Measurements from ENCODE around the gene TAF5. TPM values are rescaled to one million over a fixed set of nuclear protein-coding genes. Genes with fewer than 3 reads are reported as not detected.

TAF5 gene
- 5.3 and 5.6 TPM in 2 replicates for total RNA-seq (2013; cell fraction: nucleolus; rRNA removed)
- total RNA-seq (2014; rRNA removed) (7.7 and 8.8 TPM in 2 replicates), total RNA-seq (2014; rRNA removed; fragmentation: Illumina TruSeq; extraction: Trizol) (7.8 and 7.9 TPM in 2 replicates), total RNA-seq (2021) (6.6 and 7.1 TPM in 2 replicates), polyA plus RNA-seq (2011; rRNA removed) (9.2 and 13.7 TPM in 2 replicates), polyA plus RNA-seq (2014; fragmentation: Illumina TruSeq; extraction: Trizol) (7.9 and 9.8 TPM in 2 replicates), polyA plus RNA-seq (2014; fragmentation: Nextera tagmentation; extraction: Ambion mirVana) (1 to 10 TPM; 3.7 to 3.8 TPM), polyA plus RNA-seq (2014; rRNA removed) (6.1 and 6.8 TPM in 2 replicates), polyA plus RNA-seq (2016; fragmentation: Nextera tagmentation; extraction: Ambion mirVana) (1 to 10 TPM; 6.7 to 9.0 TPM), polyA minus RNA-seq (2011; rRNA and poly(A)+ RNA removed) (5.3 and 7.0 TPM in 2 replicates), Bru-seq, nascent RNA (percentile 61 among the genes with signal in this experiment), BruChase-seq, experiment 1, labeled RNA remaining after a 6-hour chase (percentile 57 among the genes with signal in this experiment), BruChase-seq, experiment 2, labeled RNA remaining after a 2-hour chase (percentile 65 among the genes with signal in this experiment)
- polyA plus RNA-seq (2011; ENCODE audit: low read depth) = 1.9 TPM
- 4.4 TPM in 2 replicates for polyA plus RNA-seq (2011; cell fraction: cytosol; rRNA removed)
- polyA plus RNA-seq (2011; cell fraction: nucleus; rRNA removed) = 3.2 and 4.6 TPM in 2 replicates
- polyA plus RNA-seq (2012) = 3.0 and 4.4 TPM in 2 replicates
- 3.6 and 4.6 TPM in 2 replicates for polyA minus RNA-seq (2011; cell fraction: cytosol; rRNA and poly(A)+ RNA removed)
- 1.6 and 3.4 TPM in 2 replicates for polyA minus RNA-seq (2011; cell fraction: nucleus; rRNA and poly(A)+ RNA removed)
- long read RNA-seq, experiment 1, transcript TAF5-201 (11 exons, 3,268 nt) = major isoform, 6 of 13 reads
- long read RNA-seq, experiment 1, partial matches to known transcripts = 5 of 13 reads
- long read RNA-seq, experiment 1, other reads (novel, unspliced or antisense) = 2 of 13 reads
- long read RNA-seq, experiment 2, partial matches to known transcripts = 7 of 11 reads
- long read RNA-seq, experiment 2, other reads (novel, unspliced or antisense) = 4 of 11 reads

- RAD21 ChIA-PET (ENCODE audit: unreplicated experiment) = interaction anchor here (0.7 to 1.5 kb wide), 5 partner anchors 91 to 654 kb away, joined by 3 read pairs; partner anchors contain the start of genes ARL3, CALHM1 and SFXN2
- POLR2A ChIA-PET = interaction anchor here (0.7 to 2.8 kb wide), 5 partner anchors 9 to 102 kb away, joined by 3 to 17 read pairs (median 4); partner anchors contain the start of genes ATP5MK and PDCD11
- Histone ChIP-seq H3K4me3 (peak within 1 kb of the TSS; percentile 75), H3K79me2 (ENCODE audit: control insufficient read depth, insufficient read depth, low read length) (peaks cover 25% of the 10 kb centered on the region), H3K9ac (ENCODE audit: control insufficient read depth, insufficient read depth, low read length) (peak within 1 kb of the TSS; percentile 68; the same call in 1 of the 2 replicates), H3K27ac (ENCODE audit: control insufficient read depth, insufficient read depth) (peak within 1 kb of the TSS; percentile 81), H3K9me3 (replicated peaks; ENCODE audit: control insufficient read depth, insufficient read depth, low read length) (no peaks in the 10 kb centered on the region), H2AFZ (ENCODE audit: control insufficient read depth, low read depth, low read length) (peak within 1 kb of the TSS; percentile 90), H3K4me1 (ENCODE audit: control insufficient read depth, insufficient read depth, low read length) (peaks cover 12% of the 10 kb centered on the region), H4K20me1 (ENCODE audit: control insufficient read depth, insufficient read depth) (no peaks in the 10 kb centered on the region), H3K27me3 (replicated peaks in 1 of 2; ENCODE audit: control insufficient read depth in 2 of 2, insufficient read depth in 2 of 2, low read length in 1 of 2) (no peaks in the 10 kb centered on the region), H3K36me3 (ENCODE audit: control insufficient read depth in 2 of 2, insufficient read depth in 2 of 2, low read length in 1 of 2) (no peaks in the 10 kb centered on the region), H3K4me2 (ENCODE audit: control insufficient read depth, insufficient read depth) (peak within 1 kb of the TSS; percentile 81)
- intact Hi-C loops (cut with micrococcal nuclease; ENCODE audit: unreplicated experiment) (loop anchor here (1.0 to 5.0 kb wide), 3 partner anchors 17 to 104 kb away; partner anchors contain the start of genes ATP5MK, PCGF6 and PDCD11), in situ Hi-C loops (cut with MboI) (no loop called here)
- FAIRE-seq = peak; percentile 95
- BruUV-seq (replicated peaks) = no TSS peak
- DNase-seq (ENCODE audit: low read depth, low spot score) = peak; percentile 95
- peak; percentile 82 for ATAC-seq
- CTCF ChIA-PET = interaction anchor here (1.0 to 2.5 kb wide), 5 partner anchors 27 to 118 kb away, joined by 3 to 11 read pairs (median 5); no protein-coding TSS in a partner anchor
- SMC1A ChIA-PET (ENCODE audit: uncharacterized antibody, unreplicated experiment) = interaction anchor here (0.6 to 3.2 kb wide), 7 partner anchors 9 to 1101 kb away, joined by 3 to 23 read pairs (median 4); partner anchors contain the start of genes ATP5MK and PDCD11
- under 1% methylated on average over 81 of the region's 81 CpGs for WGBS (ENCODE audit: insufficient coverage, insufficient replicate concordance, low lambda C conversion rate, missing lambda C conversion rate)
- TF ChIP-seq POLR2AphosphoS2 (IDR thresholded peaks at IDR 0.05; ENCODE audit: low read depth, low read length) = peak; percentile 75
- TF ChIP-seq ZNF217 (IDR thresholded peaks at IDR 0.05) = no peak
- TF ChIP-seq CBX5 (IDR thresholded peaks at IDR 0.05; ENCODE audit: low read depth) = 0 out of 2 replicates have a peak, but pooled peaks have one; percentile 55
- 0 out of 4 replicates have a peak, but pooled peaks of 1 of the 2 experiments have one; percentile 30 for TF ChIP-seq ETV6 (conservative IDR thresholded peaks at IDR 0.05 in 1 of 2, IDR thresholded peaks at IDR 0.05 in 1 of 2; ENCODE audit: borderline replicate concordance in 1 of 2, low read depth in 1 of 2)
- peak; percentile 76; the same call in 1 of the 2 replicates for TF ChIP-seq SMAD5 (IDR thresholded peaks at IDR 0.05; ENCODE audit: low read depth)
- TF ChIP-seq RELA (IDR thresholded peaks at IDR 0.05; ENCODE audit: borderline replicate concordance, partially characterized antibody) = no peak
- TF ChIP-seq ZNF687 (IDR thresholded peaks at IDR 0.05) = peak; percentile 74; the same call in 1 of the 2 replicates
- TF ChIP-seq BHLHE40 (IDR thresholded peaks at IDR 0.05; ENCODE audit: borderline replicate concordance in 1 of 2, low read depth in 2 of 2, low read length in 1 of 2) = peak in 1 of 2 experiments; percentile 32; a peak in 1 of 4 replicates
- peak; percentile 99 for TF ChIP-seq YY1 (IDR thresholded peaks at IDR 0.05; ENCODE audit: low read depth, low read length)
- TF ChIP-seq RELB (IDR thresholded peaks at IDR 0.05; ENCODE audit: low read depth) = no peak
- TF ChIP-seq ZNF24 (IDR thresholded peaks at IDR 0.05) = peak; percentile 38; the same call in 1 of the 2 replicates
These were observed at the start of gene TAF5 for GRCh38 chr10:103367782-103368518. Gene TAF5 (plus strand): TSS chr10:103367976. CDS start chr10:103367990, 14 bp downstream.
